Fibroblast of mammary gland (primary cell): ENCODE results near the gene ANKH.
A peak's percentile ranks its signal among the peaks of the same experiment; 100 is the strongest.

ENCODE experiments used
- DNase-seq: peaks from one replicate; pipeline ENCODE4 v3.0.0-alpha.2; 2010; ENCODE audit warnings: low read depth
- H3K4me3 ChIP-seq: 2 replicates; pipeline ENCODE4 v1.5.1; 2011; ENCODE audit warnings: low read depth, mild to moderate bottlenecking, low read length, moderate library complexity; ENCODE audit not compliant: control insufficient read depth
- CTCF ChIP-seq: conservative IDR thresholded peaks from 2 replicates; pipeline ENCODE4 v1.5.1; 2011; ENCODE audit warnings: low read depth, low read length, inconsistent platforms; ENCODE audit not compliant: control insufficient read depth, insufficient read depth

Gene ANKH

DNA sequence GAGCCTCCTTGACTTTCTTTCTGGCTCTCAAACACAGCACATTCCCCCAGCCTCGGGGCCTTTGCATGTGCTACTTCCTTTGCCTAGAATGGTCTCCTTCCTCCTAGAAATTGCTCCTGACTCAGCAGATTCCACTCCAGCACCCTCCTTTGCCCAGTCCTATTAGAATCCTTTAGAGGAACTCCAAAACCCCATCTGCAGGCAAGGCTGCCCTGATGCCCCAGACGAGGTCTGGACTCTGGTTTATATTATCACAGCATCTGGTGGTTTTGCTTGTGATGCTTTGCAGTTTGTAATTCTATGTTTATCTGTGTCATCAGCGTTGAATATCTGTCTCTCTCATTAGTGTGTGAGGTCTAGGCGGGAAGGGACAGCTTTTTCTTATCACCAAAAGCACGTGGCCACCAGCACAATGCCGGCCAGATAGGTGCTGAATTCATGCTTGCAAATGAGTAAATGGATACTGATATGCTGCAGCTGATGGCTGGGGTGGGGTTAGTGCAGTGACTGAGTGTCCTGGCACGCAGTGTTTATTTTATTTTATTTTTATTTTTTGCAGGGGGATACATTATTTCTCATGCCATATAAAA lies 30.0 kb upstream of the ANKH start:
- no peak for TF ChIP-seq CTCF
- peak; percentile 34 for DNase-seq

DNA sequence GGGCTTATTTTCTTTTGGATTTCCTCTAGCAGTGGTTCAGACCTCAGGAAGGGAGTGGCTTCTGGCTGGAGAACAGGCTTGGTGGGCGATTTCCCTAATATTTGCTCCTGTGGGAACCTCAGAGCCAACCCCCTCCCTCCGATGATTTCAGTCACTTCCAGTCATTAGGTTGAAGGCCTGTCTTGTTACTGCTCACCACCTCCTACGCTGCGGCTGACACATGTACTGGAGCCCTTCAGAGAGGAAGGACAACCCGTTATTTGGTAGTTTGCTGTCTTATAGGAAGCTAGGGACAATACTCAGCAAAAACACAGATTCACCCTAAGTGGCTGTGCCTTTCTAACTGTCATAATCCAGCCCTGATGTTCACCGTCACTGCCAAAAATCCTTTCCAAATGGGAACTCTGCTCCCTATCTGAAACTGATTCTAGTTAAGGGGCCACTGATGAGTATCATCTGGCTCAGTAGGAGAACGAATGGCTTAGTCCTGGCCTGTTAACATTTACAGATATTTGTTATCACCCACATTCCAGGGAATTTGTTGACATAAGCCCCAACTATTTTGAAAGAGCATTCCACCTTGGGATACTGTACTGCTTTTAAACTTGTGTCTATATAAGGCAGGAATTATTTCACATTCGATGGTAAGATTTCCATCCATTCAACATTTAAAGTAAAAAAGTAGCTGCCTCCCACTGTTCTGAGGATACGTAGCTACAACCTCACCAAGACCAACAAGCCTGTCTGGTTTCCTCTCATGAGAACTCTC lies 29.3 kb upstream of the ANKH start:
- H3K4me3 ChIP-seq: no peak overlapping the region
- DNase-seq: peak; percentile 86

More for the DNA sequence above, 30.0 kb upstream of the ANKH start:
- no peak overlapping the region for H3K4me3 ChIP-seq

GRCh38 chr5:14896131-14896530 lies 24.6 kb upstream of the ANKH start:
- no peak overlapping the region for H3K4me3 ChIP-seq
- TF ChIP-seq CTCF: no peak
- no peak for DNase-seq

More for the DNA sequence above, 29.3 kb upstream of the ANKH start:
- TF ChIP-seq CTCF: no peak

GRCh38 chr5:14895301-14895700 lies 23.7 kb upstream of the ANKH start:
- TF ChIP-seq CTCF: no peak
- DNase-seq: peak; percentile 31
- H3K4me3 ChIP-seq: no peak overlapping the region

DNA sequence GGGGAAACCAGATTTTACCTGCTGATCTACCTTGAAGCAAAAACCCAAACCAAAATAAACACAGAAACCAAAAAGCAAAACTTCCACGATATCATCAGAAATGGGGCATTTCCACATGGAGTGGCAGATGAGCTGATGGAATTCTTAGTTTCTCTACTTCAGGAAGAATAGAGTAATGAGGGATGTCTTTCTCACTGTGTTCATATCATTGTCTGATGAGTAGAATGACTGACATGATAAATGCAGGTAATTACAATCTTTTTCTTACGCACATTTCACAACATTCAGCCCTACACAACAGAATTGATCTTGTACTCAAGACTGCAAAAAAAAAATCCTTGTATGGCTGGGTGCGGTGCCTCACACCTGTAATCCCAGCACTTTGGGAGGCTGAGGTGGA lies 23.2 kb upstream of the ANKH start:
- no peak for TF ChIP-seq CTCF

GRCh38 chr5:14893381-14893780 lies 21.8 kb upstream of the ANKH start:
- no peak for DNase-seq
- no peak for TF ChIP-seq CTCF
- H3K4me3 ChIP-seq: no peak overlapping the region

More for the DNA sequence above, 23.2 kb upstream of the ANKH start:
- H3K4me3 ChIP-seq: no peak overlapping the region
- DNase-seq: no peak
